Endodermal cell (in vitro differentiated cells): ENCODE measurements around the gene SLC30A5. TPM values are rescaled to one million over a fixed set of nuclear protein-coding genes. Genes with fewer than 3 reads are reported as not detected.
"Not testable (repeated sequence)": the region's sequence is repeated elsewhere in the genome, so short reads cannot be mapped to it uniquely, and the experiment has no call there.

Experiments
- DNase-seq: peaks from one replicate; pipeline ENCODE4 v3.0.0-alpha.2; 2017
- H3K27ac ChIP-seq: 2 replicates; pipeline ENCODE4 v1.5.1; 2013; ENCODE audit warnings: mild to moderate bottlenecking, low read depth, low read length, moderate library complexity
- H3K27me3 ChIP-seq: 2 replicates; pipeline ENCODE4 v1.6.1; 2013; ENCODE audit warnings: mild to moderate bottlenecking, low read length, moderate library complexity; ENCODE audit not compliant: insufficient read depth, control insufficient read depth, poor library complexity, severe bottlenecking
- H3K36me3 ChIP-seq: 2 replicates; pipeline ENCODE4 v1.7.0; 2013; ENCODE audit warnings: mild to moderate bottlenecking, low read length, moderate library complexity; ENCODE audit not compliant: control insufficient read depth, insufficient read depth
- H3K4me1 ChIP-seq: one replicate; pipeline ENCODE4 v1.7.0; 2013; ENCODE audit warnings: low read length; ENCODE audit not compliant: control insufficient read depth, insufficient read depth
- H3K4me3 ChIP-seq: 2 replicates; pipeline ENCODE4 v1.5.1; 2013; ENCODE audit warnings: mild to moderate bottlenecking, low read length, moderate library complexity
- H3K9ac ChIP-seq: 2 replicates; pipeline ENCODE4 v1.6.1; 2013; ENCODE audit warnings: mild to moderate bottlenecking, low read length, moderate library complexity; ENCODE audit not compliant: poor library complexity, severe bottlenecking; ENCODE audit errors: extremely low read depth
- H3K9me3 ChIP-seq: 2 replicates; pipeline ENCODE4 v1.6.1; 2013; ENCODE audit warnings: mild to moderate bottlenecking, low read length, moderate library complexity; ENCODE audit not compliant: control insufficient read depth
- H3K27ac Mint-ChIP-seq: 2 replicates; pipeline ENCODE4 v1.8.0; 2020; ENCODE audit warnings: mixed read lengths
- H3K27me3 Mint-ChIP-seq: 2 replicates; pipeline ENCODE4 v1.8.0; 2021; ENCODE audit warnings: mild to moderate bottlenecking, mixed read lengths; ENCODE audit not compliant: insufficient read depth
- H3K36me3 Mint-ChIP-seq: 2 replicates; pipeline ENCODE4 v1.8.0; 2020; ENCODE audit warnings: low read depth, mixed read lengths
- H3K4me1 Mint-ChIP-seq: 2 replicates; pipeline ENCODE4 v1.8.0; 2020; ENCODE audit warnings: mixed read lengths
- H3K4me3 Mint-ChIP-seq: 2 replicates; pipeline ENCODE4 v1.8.0; 2020; ENCODE audit warnings: mild to moderate bottlenecking, moderate library complexity, mixed read lengths
- H3K9me3 Mint-ChIP-seq: 2 replicates; pipeline ENCODE4 v1.8.0; 2020; ENCODE audit warnings: mild to moderate bottlenecking, mixed read lengths
- WGBS, 2 experiments: methylation state at CpG; one replicate each; pipeline versions ENCODE4 v1.1.5 to v1.1.7; 2013; ENCODE audit warnings: missing lambda C conversion rate in 2 of 2, mixed read lengths in 1 of 2; ENCODE audit not compliant: insufficient coverage in 1 of 2, insufficient read length in 1 of 2; 5-methylcytosine and 5-hydroxymethylcytosine counted together
- total RNA-seq, 2 donors: library from RNA; stranded (reverse); fragmentation: NEBNext Ultra II Directional in 1 of 2; extraction: Animal tissue kit (Norgen Biotek cat#: 25700) in 1 of 2; gene quantifications; 2 replicates in 1 of 2; 3 replicates in 1 of 2; pipeline ENCODE4 v1.2.1, GENCODE V29; 2021
- TF ChIP-seq, protein P1 (sequence below): fragments of 200-600 bp; sonication (generic); conservative IDR thresholded peaks from 2 replicates; pipeline ENCODE4 v1.5.0; 2021; ENCODE audit warnings: antibody characterized with exemption, mild to moderate bottlenecking

Gene SLC30A5
- total RNA-seq, 2 donors from 2014 or later: 49.6 to 64.7 TPM

DNA sequence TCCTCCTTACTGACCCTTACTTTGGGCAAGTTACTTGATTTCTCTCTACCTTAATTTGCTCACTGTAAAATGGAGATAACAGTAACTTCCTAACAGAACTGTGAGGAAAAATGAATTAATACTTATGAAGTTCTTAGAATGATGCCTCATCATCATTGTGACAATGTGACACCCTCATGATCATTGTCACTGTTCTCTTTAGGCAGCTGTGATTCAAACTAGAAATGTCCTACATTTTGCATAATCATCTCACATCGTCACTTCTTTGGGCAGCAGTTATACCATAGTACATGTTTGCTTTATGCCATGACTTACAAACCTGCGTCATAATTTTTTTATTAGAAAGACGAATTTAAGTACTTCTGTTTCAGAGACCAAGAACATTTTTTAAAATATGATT is 9.7 kb downstream of the SLC30A5 start:
- H3K27me3 ChIP-seq: no peaks in the 10 kb centered on the region
- WGBS, 2 experiments: 74 to 76% methylated on average over 3 of the region's 3 CpGs

DNA sequence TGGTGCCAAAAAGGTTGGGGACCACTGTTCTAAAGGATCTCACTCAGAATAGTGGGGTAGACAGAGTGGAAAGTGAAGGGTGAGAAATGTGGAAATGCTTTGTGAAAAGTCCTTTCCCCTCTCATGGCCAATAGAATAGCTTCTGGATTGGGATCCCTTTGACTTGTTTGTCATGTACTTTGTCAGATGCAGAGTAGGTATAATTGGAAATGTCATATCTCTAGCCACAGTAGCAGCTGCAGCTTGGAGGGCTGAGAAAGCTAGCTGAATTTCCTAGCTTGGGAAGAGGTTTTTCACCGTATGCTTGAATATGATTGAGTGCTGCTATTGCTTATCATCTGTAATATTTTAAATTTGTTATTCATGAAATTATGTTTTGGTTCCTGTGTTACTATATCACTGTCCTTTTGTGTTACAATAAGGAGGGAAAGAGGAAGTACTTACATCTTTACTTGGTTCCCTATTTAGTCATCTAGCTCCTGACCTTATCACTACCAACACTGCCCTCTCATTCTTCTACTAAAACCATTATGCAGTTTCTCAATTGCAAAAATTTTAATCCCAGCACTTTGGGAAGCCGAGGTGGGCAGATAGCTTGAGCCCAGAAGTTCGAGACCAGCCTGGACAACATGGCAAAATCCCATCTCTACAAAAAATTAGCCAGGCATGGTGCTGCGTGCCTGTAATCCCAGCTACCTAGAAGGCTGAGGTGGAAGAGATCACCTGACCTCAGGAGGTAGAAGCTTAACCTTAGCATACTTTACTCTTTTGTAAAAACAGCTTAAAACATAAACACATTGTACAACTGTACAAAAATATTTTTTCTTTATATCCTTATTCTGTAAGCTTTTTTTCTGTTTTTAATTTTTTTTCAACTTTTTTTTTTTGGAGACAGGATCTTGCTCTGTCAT is 12.4 kb downstream of the SLC30A5 start:
- Mint-ChIP-seq H3K27ac (no peak overlapping the region), H3K4me3 (no peak overlapping the region), H3K9me3 (peaks cover 27% of the 10 kb centered on the region), H3K36me3 (peaks cover 79% of the 10 kb centered on the region), H3K4me1 (no peaks in the 10 kb centered on the region), H3K27me3 (no peaks in the 10 kb centered on the region)
- Histone ChIP-seq H3K27ac (no peak overlapping the region), H3K4me3 (no peak overlapping the region), H3K4me1 (no peaks in the 10 kb centered on the region), H3K27me3 (no peaks in the 10 kb centered on the region), H3K9ac (no peak overlapping the region), H3K9me3 (peaks cover 48% of the 10 kb centered on the region), H3K36me3 (peaks cover 84% of the 10 kb centered on the region)
- 93% methylated on average over 3 to 4 of the region's 4 CpGs for WGBS, 2 experiments
- no peak for DNase-seq
- TF ChIP-seq, protein P1, sequence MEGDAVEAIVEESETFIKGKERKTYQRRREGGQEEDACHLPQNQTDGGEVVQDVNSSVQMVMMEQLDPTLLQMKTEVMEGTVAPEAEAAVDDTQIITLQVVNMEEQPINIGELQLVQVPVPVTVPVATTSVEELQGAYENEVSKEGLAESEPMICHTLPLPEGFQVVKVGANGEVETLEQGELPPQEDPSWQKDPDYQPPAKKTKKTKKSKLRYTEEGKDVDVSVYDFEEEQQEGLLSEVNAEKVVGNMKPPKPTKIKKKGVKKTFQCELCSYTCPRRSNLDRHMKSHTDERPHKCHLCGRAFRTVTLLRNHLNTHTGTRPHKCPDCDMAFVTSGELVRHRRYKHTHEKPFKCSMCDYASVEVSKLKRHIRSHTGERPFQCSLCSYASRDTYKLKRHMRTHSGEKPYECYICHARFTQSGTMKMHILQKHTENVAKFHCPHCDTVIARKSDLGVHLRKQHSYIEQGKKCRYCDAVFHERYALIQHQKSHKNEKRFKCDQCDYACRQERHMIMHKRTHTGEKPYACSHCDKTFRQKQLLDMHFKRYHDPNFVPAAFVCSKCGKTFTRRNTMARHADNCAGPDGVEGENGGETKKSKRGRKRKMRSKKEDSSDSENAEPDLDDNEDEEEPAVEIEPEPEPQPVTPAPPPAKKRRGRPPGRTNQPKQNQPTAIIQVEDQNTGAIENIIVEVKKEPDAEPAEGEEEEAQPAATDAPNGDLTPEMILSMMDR: no peak

More for the DNA sequence above, 9.7 kb downstream of the SLC30A5 start:
- no peak overlapping the region for H3K9ac ChIP-seq
- H3K27ac Mint-ChIP-seq: no peak overlapping the region
- H3K9me3 Mint-ChIP-seq: peaks cover 10% of the 10 kb centered on the region
- no peaks in the 10 kb centered on the region for H3K27me3 Mint-ChIP-seq
- TF ChIP-seq, protein P1: no peak
- H3K4me3 ChIP-seq: no peak overlapping the region
- H3K4me1 ChIP-seq: no peaks in the 10 kb centered on the region
- no peak for DNase-seq
- no peak overlapping the region for H3K4me3 Mint-ChIP-seq
- H3K36me3 ChIP-seq: peaks cover 77% of the 10 kb centered on the region
- H3K27ac ChIP-seq: no peak overlapping the region
- peaks cover 23% of the 10 kb centered on the region for H3K9me3 ChIP-seq
- peaks cover 66% of the 10 kb centered on the region for H3K36me3 Mint-ChIP-seq
- peaks cover 16% of the 10 kb centered on the region for H3K4me1 Mint-ChIP-seq

DNA sequence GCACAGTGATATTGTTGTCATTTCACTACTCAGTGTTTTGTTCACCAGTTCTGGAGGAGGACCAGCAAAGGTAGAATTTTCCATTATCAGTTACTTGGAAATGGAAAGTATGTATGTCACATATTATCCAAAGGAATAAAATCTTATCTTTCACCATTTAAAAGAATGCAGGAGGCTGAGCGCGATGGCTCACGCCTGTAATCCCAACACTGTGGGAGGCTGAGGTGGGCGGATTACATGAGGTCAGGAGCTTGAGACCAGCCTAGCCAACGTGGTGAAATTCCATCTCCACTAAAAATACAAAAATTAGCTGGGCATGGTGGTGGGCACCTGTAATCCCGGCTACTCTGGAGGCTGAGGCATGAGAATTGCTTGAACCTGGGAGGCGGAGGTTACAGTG is 14.6 kb downstream of the SLC30A5 start:
- H3K27ac Mint-ChIP-seq, H3K9ac ChIP-seq, H3K27me3 ChIP-seq, H3K27me3 Mint-ChIP-seq, DNase-seq, H3K4me1 Mint-ChIP-seq, H3K27ac ChIP-seq, H3K4me3 Mint-ChIP-seq, H3K4me1 ChIP-seq: not testable (repeated sequence)
- WGBS, 2 experiments: 96% methylated on average over 7 of the region's 7 CpGs; no CpG with 5 or more reads in 1 of the 2 experiments
- Histone ChIP-seq H3K9me3 (peaks cover 48% of the 10 kb centered on the region), H3K4me3 (peak overlapping the region; percentile 59), H3K36me3 (peaks cover 91% of the 10 kb centered on the region)
- Mint-ChIP-seq H3K36me3 (peaks cover 76% of the 10 kb centered on the region), H3K9me3 (peaks cover 27% of the 10 kb centered on the region)
